Measurements from ENCODE around the gene TH.
"Not testable (repeated sequence)": the region's sequence is repeated elsewhere in the genome, so short reads cannot be mapped to it uniquely, and the experiment has no call there.

The TH gene

DNA sequence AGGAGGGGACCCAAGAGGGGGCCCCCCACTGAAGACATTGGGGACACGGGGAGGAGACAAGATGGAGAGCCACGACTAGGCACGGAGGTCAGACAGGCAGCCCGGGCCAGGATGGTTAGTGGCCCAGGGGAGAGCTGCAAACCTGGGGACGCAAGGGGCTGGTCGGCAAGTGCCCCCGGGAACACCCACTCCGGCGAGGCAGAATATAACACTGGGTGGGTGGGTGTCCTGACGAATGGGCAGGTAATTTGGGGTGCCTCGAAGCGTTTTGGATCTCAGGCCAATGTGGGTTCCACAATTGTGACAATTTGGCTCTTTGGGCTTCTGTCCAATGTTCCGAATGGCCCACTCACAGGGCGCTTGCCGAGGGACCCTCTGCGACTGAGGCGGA lies 42.3 kb downstream of the TH start:
- H3K4me1 Mint-ChIP-seq (ENCODE audit: low read depth), result no peaks in the 10 kb centered on the region
- no peak overlapping the region for H3K27ac Mint-ChIP-seq
- intact Hi-C loops (cut with micrococcal nuclease), result no loop called here
- no peak overlapping the region for H3K4me3 Mint-ChIP-seq
- no peaks in the 10 kb centered on the region for H3K9me3 Mint-ChIP-seq
- no peaks in the 10 kb centered on the region for H3K36me3 Mint-ChIP-seq (ENCODE audit: low read depth)
- peaks cover 48% of the 10 kb centered on the region for H3K27me3 Mint-ChIP-seq

DNA sequence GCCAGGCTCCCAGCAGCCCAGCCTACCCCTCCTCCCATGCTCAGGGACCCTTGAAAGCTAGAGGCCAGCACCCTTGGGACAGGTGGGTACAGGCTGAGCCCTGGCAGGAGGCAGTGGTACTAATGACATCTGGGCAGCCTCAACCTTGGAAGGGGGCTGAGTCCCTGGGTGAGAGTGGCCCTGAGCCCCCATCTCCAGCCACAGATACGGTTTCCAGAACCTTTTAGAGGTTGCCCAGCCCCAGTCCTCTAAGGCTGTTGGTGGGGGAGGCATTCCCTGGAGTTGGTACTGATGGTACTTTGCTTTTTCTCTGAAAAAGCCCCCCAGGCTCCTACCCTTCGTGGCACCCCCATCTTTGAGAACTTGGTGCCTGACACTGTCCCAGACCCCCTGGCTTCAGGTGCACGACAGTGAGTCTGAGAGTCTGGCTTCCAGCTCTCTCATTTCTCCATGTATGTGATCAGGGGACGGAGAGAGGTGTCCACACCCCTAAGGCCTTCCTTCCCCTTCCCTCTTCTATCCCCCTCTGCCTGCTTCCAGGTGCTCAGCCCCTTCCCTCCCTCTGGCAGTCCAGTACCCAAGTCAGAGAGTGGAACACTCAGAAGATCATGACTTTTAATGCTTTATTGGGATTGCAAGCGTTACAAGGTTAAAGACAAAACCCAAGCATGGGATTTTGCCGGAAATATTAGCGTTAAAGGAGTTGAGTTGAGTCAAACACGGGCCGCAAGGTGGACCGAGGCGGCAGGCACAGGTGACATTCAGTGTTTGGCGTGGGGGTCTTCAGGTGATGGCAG lies 42.9 kb downstream of the TH start:
- intact Hi-C loops (cut with micrococcal nuclease), result no loop called here
- Mint-ChIP-seq H3K27ac (no peak overlapping the region), H3K36me3 (ENCODE audit: low read depth) (no peaks in the 10 kb centered on the region), H3K9me3 (no peaks in the 10 kb centered on the region), H3K27me3 (peaks cover 45% of the 10 kb centered on the region), H3K4me1 (ENCODE audit: low read depth) (no peaks in the 10 kb centered on the region), H3K4me3 (no peak overlapping the region)

- Mint-ChIP-seq H3K27me3 (peaks cover 43% of the 10 kb centered on the region), H3K9me3 (no peaks in the 10 kb centered on the region), H3K27ac (no peak overlapping the region), H3K36me3 (ENCODE audit: low read depth) (no peaks in the 10 kb centered on the region), H3K4me3 (no peak overlapping the region), H3K4me1 (ENCODE audit: low read depth) (no peaks in the 10 kb centered on the region)
- intact Hi-C loops (cut with micrococcal nuclease), result no loop called here
Observed at GRCh38 chr11:2128130-2128510, 43.5 kb downstream of the TH start.

- H3K4me1 Mint-ChIP-seq (ENCODE audit: low read depth), result no peaks in the 10 kb centered on the region
- no peaks in the 10 kb centered on the region for H3K9me3 Mint-ChIP-seq
- H3K27me3 Mint-ChIP-seq, result peaks cover 39% of the 10 kb centered on the region
- H3K27ac Mint-ChIP-seq, result no peak overlapping the region
- H3K4me3 Mint-ChIP-seq, result no peak overlapping the region
- H3K36me3 Mint-ChIP-seq (ENCODE audit: low read depth), result no peaks in the 10 kb centered on the region
- intact Hi-C loops (cut with micrococcal nuclease), result no loop called here
Observed at GRCh38 chr11:2127482-2128129, 44.0 kb downstream of the TH start.

DNA sequence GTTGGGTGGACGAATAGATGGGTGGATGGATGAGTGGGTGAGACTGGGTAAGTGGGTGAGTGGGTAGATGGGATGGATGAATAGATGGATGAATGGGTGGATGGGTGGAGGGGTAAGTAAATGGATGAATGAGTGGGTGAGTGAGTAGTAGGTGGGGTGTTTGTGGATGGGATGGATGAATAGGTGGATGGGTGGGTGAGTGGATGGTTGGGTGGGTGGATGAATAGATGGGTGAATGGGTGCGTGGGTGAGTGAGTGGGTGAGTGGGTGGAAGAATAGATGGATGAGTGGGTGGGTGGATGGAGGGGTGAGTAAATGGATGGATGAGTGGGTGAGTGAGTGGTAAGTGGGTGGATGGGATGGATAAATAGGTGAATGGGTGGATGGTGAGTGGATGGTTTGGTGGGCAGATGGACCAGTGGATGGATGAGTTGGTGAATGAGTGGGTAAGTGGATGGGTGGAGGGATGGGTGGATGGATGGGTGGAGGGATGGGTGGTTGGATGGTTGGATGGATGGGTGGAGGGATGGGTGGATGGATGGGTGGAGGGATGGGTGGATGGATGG lies 45.0 kb downstream of the TH start:
- Mint-ChIP-seq H3K9me3 (no peaks in the 10 kb centered on the region), H3K27ac (no peak overlapping the region), H3K36me3 (ENCODE audit: low read depth) (no peaks in the 10 kb centered on the region), H3K4me3 (no peak overlapping the region), H3K27me3 (peaks cover 38% of the 10 kb centered on the region), H3K4me1 (ENCODE audit: low read depth) (no peaks in the 10 kb centered on the region)
- intact Hi-C loops (cut with micrococcal nuclease), result no loop called here

GRCh38 chr11:2124736-2125484 lies 46.7 kb downstream of the TH start:
- H3K4me3 Mint-ChIP-seq; intact Hi-C loops (cut with micrococcal nuclease); H3K9me3 Mint-ChIP-seq; H3K4me1 Mint-ChIP-seq (ENCODE audit: low read depth); H3K36me3 Mint-ChIP-seq (ENCODE audit: low read depth); H3K27ac Mint-ChIP-seq: not testable (repeated sequence)
- peaks cover 35% of the 10 kb centered on the region for H3K27me3 Mint-ChIP-seq

- Mint-ChIP-seq H3K36me3 (ENCODE audit: low read depth) (no peaks in the 10 kb centered on the region), H3K4me1 (ENCODE audit: low read depth) (no peaks in the 10 kb centered on the region), H3K4me3 (no peak overlapping the region), H3K9me3 (no peaks in the 10 kb centered on the region), H3K27ac (no peak overlapping the region), H3K27me3 (peaks cover 31% of the 10 kb centered on the region)
- intact Hi-C loops (cut with micrococcal nuclease), result no loop called here
Observed at GRCh38 chr11:2123628-2123960, 48.0 kb downstream of the TH start.

GRCh38 chr11:2122907-2123627 lies 48.5 kb downstream of the TH start:
- H3K9me3 Mint-ChIP-seq, result no peaks in the 10 kb centered on the region
- H3K36me3 Mint-ChIP-seq (ENCODE audit: low read depth), result no peaks in the 10 kb centered on the region
- no peak overlapping the region for H3K4me3 Mint-ChIP-seq
- no peaks in the 10 kb centered on the region for H3K4me1 Mint-ChIP-seq (ENCODE audit: low read depth)
- H3K27ac Mint-ChIP-seq, result no peak overlapping the region
- peaks cover 34% of the 10 kb centered on the region for H3K27me3 Mint-ChIP-seq
- intact Hi-C loops (cut with micrococcal nuclease), result no loop called here

GRCh38 chr11:2122222-2122906 lies 49.3 kb downstream of the TH start:
- Mint-ChIP-seq H3K9me3 (peaks cover 1% of the 10 kb centered on the region), H3K36me3 (ENCODE audit: low read depth) (no peaks in the 10 kb centered on the region), H3K4me3 (no peak overlapping the region), H3K4me1 (ENCODE audit: low read depth) (no peaks in the 10 kb centered on the region), H3K27me3 (peaks cover 35% of the 10 kb centered on the region), H3K27ac (no peak overlapping the region)
- intact Hi-C loops (cut with micrococcal nuclease), result no loop called here

DNA sequence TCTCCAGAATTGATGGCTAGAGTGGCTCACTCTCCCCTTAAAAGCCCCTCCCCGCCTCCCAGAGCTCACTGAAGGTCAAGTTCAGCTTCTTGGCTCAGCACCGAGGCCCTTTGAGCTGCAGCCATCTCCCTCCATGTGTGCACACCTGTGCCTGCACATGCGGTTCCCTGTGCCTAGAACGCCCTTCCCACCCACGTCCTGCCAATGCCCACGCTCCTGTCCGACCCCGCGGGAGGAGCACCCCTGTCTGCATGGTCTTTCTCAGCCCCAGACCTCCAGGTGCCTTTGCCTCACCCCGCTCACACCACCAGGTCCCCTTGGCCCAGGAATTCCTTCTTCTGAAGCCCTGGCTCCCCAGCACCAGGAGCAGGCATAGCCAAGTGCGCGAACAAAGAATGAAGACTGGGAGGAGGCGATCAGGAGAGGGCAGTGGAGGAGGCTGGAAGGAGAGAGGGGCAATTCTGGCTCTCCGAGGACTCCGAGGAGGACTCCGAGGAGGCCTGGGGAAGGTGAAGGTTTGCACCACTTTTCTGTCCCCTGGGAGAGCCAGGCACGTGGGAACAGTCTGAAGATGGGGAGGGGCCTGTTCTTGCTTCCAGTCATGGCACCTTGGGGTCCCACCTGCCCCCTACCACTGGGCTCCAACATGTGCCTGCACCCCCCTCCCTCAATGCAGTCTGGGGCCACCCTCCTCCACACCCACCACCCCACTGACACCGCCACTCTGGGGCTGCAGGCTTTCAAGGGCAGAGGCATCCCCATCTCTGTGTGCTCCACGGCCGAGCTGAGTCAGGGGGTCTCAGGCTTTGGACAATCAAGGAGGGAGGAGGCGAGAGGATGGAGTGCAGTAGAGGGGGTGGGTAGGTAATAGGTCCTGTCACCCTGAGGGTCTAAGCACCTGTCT lies 50.1 kb downstream of the TH start:
- Mint-ChIP-seq H3K4me3 (no peak overlapping the region), H3K27me3 (peaks cover 39% of the 10 kb centered on the region), H3K9me3 (peaks cover 10% of the 10 kb centered on the region), H3K4me1 (ENCODE audit: low read depth) (no peaks in the 10 kb centered on the region), H3K36me3 (ENCODE audit: low read depth) (no peaks in the 10 kb centered on the region), H3K27ac (no peak overlapping the region)
- intact Hi-C loops (cut with micrococcal nuclease), result no loop called here

GRCh38 chr11:2120359-2121100 lies 51.1 kb downstream of the TH start:
- Mint-ChIP-seq H3K4me3 (no peak overlapping the region), H3K9me3 (peaks cover 18% of the 10 kb centered on the region), H3K36me3 (ENCODE audit: low read depth) (no peaks in the 10 kb centered on the region), H3K27me3 (peaks cover 44% of the 10 kb centered on the region), H3K4me1 (ENCODE audit: low read depth) (no peaks in the 10 kb centered on the region), H3K27ac (no peak overlapping the region)
- intact Hi-C loops (cut with micrococcal nuclease), result no loop called here

DNA sequence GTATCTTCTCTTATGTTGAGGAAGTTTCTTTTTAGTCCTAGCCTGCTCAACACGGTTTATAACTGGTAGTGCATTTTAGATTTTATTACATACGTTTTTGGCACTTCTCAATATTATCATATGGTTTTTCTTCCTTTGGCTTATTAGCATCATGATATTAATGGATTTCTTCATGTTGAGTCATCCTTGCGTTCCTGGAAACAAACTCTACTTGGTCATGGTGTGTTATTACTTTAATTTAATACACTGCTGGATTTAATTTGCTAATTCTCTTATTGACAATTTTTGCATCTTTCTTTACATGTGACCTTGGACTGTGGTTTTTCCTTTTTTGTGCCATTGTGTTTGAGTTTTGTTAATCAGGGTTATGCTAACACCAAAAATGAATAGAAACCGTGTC lies 52.9 kb downstream of the TH start:
- peaks cover 18% of the 10 kb centered on the region for H3K9me3 Mint-ChIP-seq
- no peak overlapping the region for H3K4me3 Mint-ChIP-seq
- intact Hi-C loops (cut with micrococcal nuclease), result no loop called here
- H3K36me3 Mint-ChIP-seq (ENCODE audit: low read depth), result no peaks in the 10 kb centered on the region
- peaks cover 40% of the 10 kb centered on the region for H3K27me3 Mint-ChIP-seq
- H3K4me1 Mint-ChIP-seq (ENCODE audit: low read depth), result no peaks in the 10 kb centered on the region
- no peak overlapping the region for H3K27ac Mint-ChIP-seq

Measured in dendritic cell treated with granulocyte-macrophage colony-stimulating factor and Interleukin-4, amounts not matched to agents 40 ng/mL and 50 ng/mL, for 4 days (primary cell).